GM13976 (cell line): Measurements from ENCODE around the gene SPRN.

ENCODE experiments used
- DNase-seq: peaks from one replicate; pipeline ENCODE4 v3.0.0; 2012; ENCODE audit warnings: low spot score
- CTCF ChIP-seq: IDR thresholded peaks from 2 replicates; pipeline ENCODE4 v1.5.1; 2012; ENCODE audit warnings: borderline replicate concordance, mild to moderate bottlenecking; ENCODE audit not compliant: insufficient read depth; ENCODE audit errors: extremely low read depth, missing control alignments, control extremely low read depth
- in situ Hi-C: fragments of 300-500 bp; cut with MboI; formaldehyde crosslinking; loops from one replicate; pipeline ENCODE4 v1.12.0; 2022; ENCODE audit warnings: low sequenced_read_pairs, mixed read lengths, inconsistent platforms; ENCODE audit not compliant: unreplicated experiment

Gene SPRN

GRCh38 chr10:133456041-133456951, 31.9 kb upstream of the SPRN start:
- no peak for DNase-seq
- TF ChIP-seq CTCF = no peak
- in situ Hi-C loops = no loop called here

- in situ Hi-C loops = no loop called here
- no peak for TF ChIP-seq CTCF
- no peak for DNase-seq
Observed at GRCh38 chr10:133455611-133456031, 31.2 kb upstream of the SPRN start.

- TF ChIP-seq CTCF = no peak
- in situ Hi-C loops = no loop called here
- no peak for DNase-seq
Observed at GRCh38 chr10:133455196-133455595, 30.8 kb upstream of the SPRN start.

DNA sequence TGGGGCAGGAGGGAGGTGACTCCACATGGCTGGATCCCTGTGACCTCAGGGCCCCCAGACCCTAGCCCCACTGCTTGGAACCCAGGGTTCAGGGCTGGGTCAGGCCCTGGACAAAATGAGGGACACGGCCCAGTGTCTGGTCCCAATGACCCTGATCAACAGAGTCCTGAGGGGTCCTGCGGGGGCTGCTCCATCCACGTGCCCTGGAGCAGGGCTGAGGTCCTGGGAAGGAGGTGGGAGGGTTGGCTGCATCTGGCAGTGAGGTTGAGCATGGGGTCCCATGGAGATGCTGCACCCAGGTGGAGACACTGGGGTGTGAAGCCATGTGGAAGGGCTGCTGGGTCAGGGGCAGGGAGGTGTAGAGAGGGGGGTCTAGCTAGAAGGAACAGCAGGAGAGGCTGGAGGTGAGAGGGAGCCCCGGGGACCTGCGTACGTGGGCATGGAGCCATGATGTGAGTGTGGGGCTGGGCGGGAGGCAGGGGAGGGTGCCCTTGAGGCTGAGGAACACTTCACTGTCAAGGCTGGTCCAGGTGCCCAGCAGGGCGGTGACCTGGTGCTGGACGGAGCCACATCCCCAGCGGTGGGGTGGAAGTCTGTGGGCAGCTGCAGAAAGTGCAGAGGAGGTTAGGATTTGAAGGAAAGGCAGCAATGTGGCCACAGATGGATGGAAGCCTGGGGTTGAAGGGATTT, 29.9 kb upstream of the SPRN start:
- no peak for DNase-seq
- in situ Hi-C loops = no loop called here
- no peak for TF ChIP-seq CTCF

- in situ Hi-C loops = no loop called here
- no peak for TF ChIP-seq CTCF
- DNase-seq = no peak
Observed at GRCh38 chr10:133453516-133454203, 29.2 kb upstream of the SPRN start, which contains the start of gene SCART1. Gene SCART1 (plus strand): TSS chr10:133453945. CDS start chr10:133453998, 53 bp downstream.

DNA sequence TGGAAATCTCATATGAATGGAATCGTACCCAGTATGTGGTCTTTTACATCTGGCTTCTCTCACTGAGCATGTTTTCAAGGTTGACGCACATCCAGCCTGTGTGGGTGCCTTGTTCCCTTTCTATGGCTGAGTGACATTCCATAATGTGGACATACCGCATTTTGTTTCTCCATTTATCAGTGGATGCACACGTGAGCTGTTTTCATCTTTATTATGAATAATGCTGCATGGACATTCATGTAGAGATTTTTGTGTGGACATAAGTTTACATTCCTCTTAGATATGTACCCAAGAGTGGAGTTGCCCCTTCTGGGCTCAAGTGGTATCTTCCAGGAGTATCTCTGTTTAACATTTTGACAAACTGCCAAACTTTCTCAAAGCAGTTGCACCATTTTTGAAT, 28.0 kb upstream of the SPRN start:
- in situ Hi-C loops = no loop called here
- no peak for TF ChIP-seq CTCF
- DNase-seq = no peak
